Measurements from ENCODE around the gene MAN1C1.

GRCh38 chr1:25581764-25582163 is 34.8 kb upstream of the MAN1C1 start:
- TF ChIP-seq ZNF274 (IDR thresholded peaks at IDR 0.05; ENCODE audit: low read depth, low read length) (no peak), YY1 (IDR thresholded peaks at IDR 0.05; ENCODE audit: insufficient read depth, insufficient read length) (no peak)

All from NT2/D1 (cell line).